HG03095 (cell line): Measurements from ENCODE around the gene PARP12.
A peak's percentile ranks its signal among the peaks of the same experiment; 100 is the strongest.
"Not testable (repeated sequence)": the region's sequence is repeated elsewhere in the genome, so short reads cannot be mapped to it uniquely, and the experiment has no call there.

ENCODE experiments used
- ATAC-seq: cut with Tn5 transposase; IDR thresholded peaks from one replicate; pipeline ENCODE4 v1.9.1; 2021; ENCODE audit warnings: moderate library complexity; ENCODE audit not compliant: unreplicated experiment

The PARP12 gene

DNA sequence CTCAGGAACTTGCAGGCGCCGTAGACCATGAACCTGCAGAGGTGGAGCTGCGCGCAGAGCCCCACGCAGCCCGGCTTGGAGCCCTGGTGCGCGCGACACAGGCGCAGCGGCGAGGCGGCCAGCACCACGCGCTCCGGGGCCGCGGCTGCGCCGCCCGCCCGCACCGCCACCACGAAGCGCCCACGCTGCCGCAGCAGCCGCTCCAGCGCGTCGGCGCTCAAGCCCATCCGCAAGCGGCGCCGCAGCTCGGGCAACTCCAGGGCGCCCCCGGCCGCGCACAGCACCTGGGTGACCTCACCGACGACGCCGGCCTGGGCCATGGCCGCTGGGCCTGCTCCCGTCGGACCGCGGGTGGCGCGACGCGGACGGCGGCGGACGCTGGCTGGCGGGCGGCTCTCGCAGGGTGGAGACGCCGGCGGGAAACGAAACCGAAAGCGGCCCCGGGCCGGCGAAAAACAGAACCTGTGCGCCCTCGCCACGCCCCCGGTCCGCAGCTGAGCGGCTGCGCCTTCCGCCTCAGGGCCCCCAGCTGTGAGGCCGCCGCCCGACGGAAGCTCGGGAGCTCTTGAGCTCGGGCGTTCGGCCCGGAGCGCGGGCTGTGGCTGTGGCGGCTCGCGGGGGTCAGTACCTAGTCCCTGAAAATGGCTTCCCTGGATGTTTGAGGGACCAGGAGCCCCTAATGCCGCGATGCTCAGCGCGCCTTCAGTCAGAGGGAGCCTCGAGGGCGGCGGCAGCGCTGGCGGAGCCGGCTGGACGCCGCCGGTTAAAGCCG, at the start of gene PARP12:
PARP12 (minus strand) TSS at position 424 of the 772 bp plus-strand sequence; CDS start at position 320, 104 bp downstream.
- ATAC-seq: peak; percentile 85

DNA sequence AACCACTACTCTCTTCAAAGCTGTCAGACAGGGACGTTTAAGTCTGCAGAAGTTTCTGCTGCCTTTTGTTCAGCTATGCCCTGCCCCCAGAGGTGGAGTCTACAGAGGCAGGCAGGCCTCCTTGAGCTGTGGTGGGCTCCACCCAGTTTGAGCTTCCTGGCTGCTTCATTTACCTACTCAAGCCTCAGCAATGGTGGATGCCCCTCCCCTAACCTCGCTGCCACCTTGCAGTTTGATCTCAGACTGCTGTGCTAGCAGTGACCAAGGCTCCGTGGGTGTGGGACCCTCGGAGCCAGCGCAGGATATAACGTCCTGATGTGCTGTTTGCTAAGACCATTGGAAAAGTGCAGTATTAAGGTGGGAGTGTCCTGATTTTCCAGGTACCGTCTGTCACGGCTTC, 46.0 kb upstream of the PARP12 start:
- not testable (repeated sequence) for ATAC-seq

- ATAC-seq: no peak
These were observed 33.7 kb upstream of the PARP12 start for GRCh38 chr7:140096459-140096858.

GRCh38 chr7:140093375-140093774, 30.6 kb upstream of the PARP12 start:
- no peak for ATAC-seq

GRCh38 chr7:140085447-140085846, 22.7 kb upstream of the PARP12 start:
- no peak for ATAC-seq

- ATAC-seq: peak; percentile 91
These were observed 22.2 kb upstream of the PARP12 start for GRCh38 chr7:140084972-140085371.

- ATAC-seq: no peak
These were observed 21.4 kb upstream of the PARP12 start for GRCh38 chr7:140084142-140084655.

GRCh38 chr7:140082770-140083169, 20.0 kb upstream of the PARP12 start:
- no peak for ATAC-seq

DNA sequence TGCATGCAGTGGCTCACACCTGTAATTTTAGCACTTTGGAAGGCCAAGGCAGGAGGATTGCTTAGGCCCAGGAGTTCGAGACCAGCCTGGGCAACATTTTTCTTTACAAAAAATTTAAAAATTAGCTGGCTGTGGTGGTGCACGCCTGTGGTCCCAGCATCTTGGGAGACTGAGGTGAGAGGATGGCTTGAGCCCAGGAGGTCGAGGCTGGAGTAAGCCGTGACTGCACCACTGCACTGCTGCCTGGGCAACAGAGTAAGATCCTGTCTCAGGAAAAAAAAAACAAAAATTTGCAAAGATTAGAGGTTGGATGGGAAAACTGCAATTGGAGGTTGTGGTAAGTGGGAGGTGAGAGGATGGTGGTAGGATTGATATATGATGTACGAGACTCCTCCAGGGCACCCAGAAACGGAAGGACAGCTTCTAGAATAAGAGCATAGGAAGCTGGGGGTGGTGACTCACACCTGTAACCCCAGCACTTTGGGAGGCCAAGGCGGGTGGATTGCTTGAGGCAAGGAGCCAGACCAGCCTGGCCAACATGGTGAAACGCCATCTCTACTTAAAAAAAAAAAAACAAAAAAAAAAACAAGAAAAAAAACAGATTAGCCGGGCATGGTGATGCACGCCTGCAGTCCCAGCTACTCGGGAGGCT, 19.1 kb upstream of the PARP12 start:
- ATAC-seq: no peak

GRCh38 chr7:140080919-140081318, 18.2 kb upstream of the PARP12 start:
- no peak for ATAC-seq

GRCh38 chr7:140079121-140079536, 16.4 kb upstream of the PARP12 start:
- ATAC-seq: no peak

DNA sequence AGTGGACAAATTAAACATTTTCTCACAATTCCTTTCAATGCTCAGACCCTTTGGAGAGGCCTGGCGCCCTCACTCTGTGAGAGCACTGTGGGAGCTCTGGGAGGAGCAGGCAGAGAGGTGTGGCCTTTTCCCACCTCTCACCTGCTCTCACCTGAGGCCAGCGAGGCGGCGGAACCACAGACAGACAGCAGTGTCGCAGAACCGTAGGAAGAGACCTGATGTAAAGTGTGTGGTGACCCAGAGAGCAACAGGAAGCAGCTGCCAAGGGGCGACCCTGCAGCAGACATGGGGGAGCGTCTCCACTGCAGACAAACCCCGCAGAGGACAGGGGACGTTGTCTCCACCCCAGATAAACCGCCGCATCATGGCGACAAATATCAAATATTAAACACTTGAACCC, 15.6 kb upstream of the PARP12 start:
- ATAC-seq: no peak

GRCh38 chr7:140074780-140075179, 12.0 kb upstream of the PARP12 start:
- ATAC-seq: no peak

- ATAC-seq: no peak
These were observed 7.8 kb upstream of the PARP12 start for GRCh38 chr7:140070546-140070945.

- no peak for ATAC-seq
These were observed 6.7 kb upstream of the PARP12 start for GRCh38 chr7:140069298-140069949.

DNA sequence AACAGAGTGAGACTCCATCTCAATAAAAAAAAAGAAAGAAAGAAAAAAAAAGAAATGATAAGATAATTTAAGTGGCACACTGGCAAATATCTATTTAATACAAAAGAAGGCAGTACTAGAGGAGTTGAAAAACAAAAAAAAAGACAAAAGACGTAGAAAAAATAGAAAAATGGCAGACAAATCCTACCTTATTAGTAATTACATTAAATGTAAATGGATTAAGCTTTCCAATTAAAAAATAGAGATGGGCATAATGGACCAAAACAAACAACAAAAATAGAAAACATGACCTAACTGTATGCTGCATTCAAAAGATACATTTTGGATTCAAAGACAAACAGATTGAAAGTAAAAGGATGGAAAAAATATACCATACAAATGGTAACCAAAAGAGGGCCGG, 5.3 kb upstream of the PARP12 start:
- ATAC-seq: no peak

DNA sequence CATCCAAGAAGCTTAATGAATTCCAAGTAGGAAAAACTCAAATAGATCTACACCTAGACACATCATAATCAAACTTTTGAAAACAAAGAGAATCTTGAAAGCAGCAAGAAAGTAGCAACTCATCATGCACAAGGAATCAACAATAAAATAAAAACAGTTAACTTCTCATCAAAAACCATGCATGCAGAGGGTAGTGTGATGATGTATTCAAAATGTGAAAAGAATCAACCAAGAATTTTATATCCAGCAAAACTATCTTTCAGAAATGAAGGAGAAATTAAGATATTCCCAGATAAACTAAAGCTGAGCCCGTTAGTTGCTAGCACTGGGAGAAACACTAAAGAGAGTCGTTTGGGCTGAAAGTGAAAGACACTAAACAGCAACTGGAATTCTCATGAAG, 4.3 kb upstream of the PARP12 start:
- no peak for ATAC-seq

DNA sequence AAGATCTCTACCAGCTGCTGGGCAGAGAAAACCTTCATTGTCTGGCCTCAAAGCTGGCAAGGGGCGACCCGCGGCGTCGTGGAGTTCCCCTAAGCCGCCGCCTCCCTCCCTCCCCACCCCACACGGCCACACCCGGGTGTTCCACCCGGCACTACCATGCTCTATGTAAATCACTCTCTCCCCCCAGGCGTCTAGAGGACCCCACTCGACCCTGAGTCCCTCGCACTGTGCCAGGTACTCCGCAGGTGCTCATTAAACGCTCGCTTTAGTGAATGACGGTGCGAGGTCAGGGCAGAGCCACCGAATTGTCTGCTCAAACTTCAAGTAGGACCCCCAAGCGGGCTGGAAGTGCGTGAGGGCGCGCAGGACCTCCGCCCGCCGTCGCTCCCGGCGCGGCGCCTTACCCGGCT, 628 bp downstream of the PARP12 start:
- peak; percentile 3 for ATAC-seq

DNA sequence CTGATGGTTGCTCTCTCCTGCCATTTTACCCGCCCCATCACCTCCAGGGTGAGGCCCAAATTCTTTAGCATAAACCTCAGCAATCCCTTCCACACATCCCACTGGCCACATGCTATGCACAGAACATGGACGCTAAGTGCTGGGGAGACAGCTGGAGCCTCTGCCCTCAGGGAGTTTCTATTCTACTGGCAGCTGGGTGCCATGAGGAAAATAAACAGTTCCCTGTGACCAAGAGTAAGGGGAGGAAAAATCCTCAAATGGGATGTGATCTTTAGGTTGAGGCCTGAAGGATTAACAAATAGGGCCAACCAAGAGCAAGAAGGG, 1.2 kb downstream of the PARP12 start:
- ATAC-seq: no peak

DNA sequence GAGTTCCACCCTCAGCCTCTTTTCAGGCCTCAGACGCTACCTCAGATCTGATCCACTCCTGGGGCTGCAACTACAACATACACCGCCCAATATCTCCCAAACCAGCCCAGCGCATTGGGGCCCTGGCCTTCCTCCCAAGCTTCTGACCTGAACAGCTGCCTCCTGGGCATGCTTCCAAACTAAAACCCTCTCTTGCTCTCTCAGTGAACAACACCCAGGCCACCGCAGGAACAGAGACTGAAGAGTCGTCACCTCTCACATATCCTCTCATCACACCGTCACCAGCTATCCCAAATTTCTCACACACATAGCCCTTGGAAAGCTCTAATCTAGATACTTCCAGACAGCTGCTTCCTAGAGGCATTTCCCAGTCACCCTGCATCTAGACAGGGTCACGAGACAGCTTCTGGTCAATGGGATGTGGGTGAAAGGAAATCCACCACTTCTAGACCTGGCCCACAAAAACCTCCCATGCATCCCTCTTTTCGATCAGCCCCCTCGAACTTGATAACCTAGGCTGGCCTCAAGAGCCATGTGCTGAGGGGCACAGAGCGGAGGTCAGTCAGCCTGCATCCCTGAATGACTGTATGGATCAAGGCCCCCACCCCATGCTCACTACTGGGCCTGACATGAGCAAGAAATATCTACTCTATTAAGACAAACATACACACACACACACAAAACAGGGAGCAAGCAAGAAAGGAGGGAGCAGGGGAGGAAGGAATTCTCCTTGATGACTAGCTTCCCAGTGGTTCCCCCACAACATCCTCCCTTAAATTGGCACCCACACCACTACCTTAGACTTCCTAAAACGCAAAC, 1.8 kb downstream of the PARP12 start:
- no peak for ATAC-seq

DNA sequence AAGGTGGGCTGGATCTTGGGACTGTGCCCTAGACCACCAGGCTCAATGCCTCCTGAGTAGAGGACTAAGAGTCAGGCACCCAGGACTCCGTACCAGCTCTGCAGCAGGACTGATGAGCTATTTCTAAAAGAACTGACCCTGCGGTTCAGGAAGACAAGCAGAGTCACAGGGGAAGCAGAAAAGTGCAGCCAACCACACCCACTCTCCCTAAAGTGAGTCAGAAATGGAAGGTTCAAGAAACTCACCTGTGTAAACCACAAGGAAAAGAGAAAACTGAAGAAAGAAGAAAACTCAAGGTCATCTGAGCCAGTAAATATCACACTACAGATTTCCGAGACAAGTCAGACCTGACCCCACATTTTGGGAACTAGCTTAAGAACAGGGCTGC, 2.5 kb downstream of the PARP12 start:
- ATAC-seq: no peak
